Measurements from ENCODE around the gene BMP7. TPM values are rescaled to one million over a fixed set of nuclear protein-coding genes. Genes with fewer than 3 reads are reported as not detected.

BMP7 gene
- total and polyA plus RNA-seq, 2 of the 8 experiments (the other 6 are each of a cell fraction or from before 2014, with no cell fraction given), result 9.2 to 14.7 TPM

GRCh38 chr20:57146155-57146554, 120.3 kb downstream of the BMP7 start:
- Histone ChIP-seq H3K36me3 (ENCODE audit: control insufficient read depth in 2 of 4, insufficient read depth in 4 of 4, low read length in 3 of 4) (no peaks in the 10 kb centered on the region), H2BK120ac (replicated peaks; ENCODE audit: low read depth, low read length) (no peak overlapping the region), H3K9ac (replicated peaks in 1 of 4; ENCODE audit: extremely low read depth in 1 of 4, low read depth in 3 of 4, low read length in 3 of 4) (no peak overlapping the region), H3K4me1 (replicated peaks in 1 of 4; ENCODE audit: control insufficient read depth in 3 of 4, insufficient read depth in 4 of 4, low read length in 3 of 4) (no peaks in the 10 kb centered on the region), H3K79me2 (ENCODE audit: control insufficient read depth in 1 of 2, insufficient read depth in 2 of 2, low read length in 2 of 2) (no peaks in the 10 kb centered on the region), H2BK15ac (ENCODE audit: low read length) (no peak overlapping the region), H3K4ac (replicated peaks; ENCODE audit: insufficient read length, low read depth, low read length) (no peak overlapping the region), H3K4me2 (ENCODE audit: insufficient read depth in 1 of 2, low read depth in 2 of 2, low read length in 2 of 2) (no peak overlapping the region), H3K27ac (ENCODE audit: low read depth, low read length) (no peak overlapping the region), H3K4me3 (ENCODE audit: extremely low read depth in 1 of 4, insufficient read depth in 2 of 4, low read depth in 3 of 4, low read length in 4 of 4) (no peak overlapping the region), H3K23me2 (ENCODE audit: low read depth, low read length) (peaks cover 2% of the 10 kb centered on the region; the same call in 1 of the 2 replicates), H3K18ac (ENCODE audit: extremely low read depth, low read length) (no peak overlapping the region), H2BK20ac (ENCODE audit: low read length) (no peak overlapping the region), H3K27me3 (replicated peaks in 1 of 4; ENCODE audit: control insufficient read depth in 3 of 4, extremely low read depth in 1 of 4, insufficient read depth in 3 of 4, low read length in 3 of 4) (peaks cover 0 to 2% (median 0%) of the 10 kb centered on the region in 4 experiments; a peak in 1 of 7 replicates), H3K56ac (replicated peaks; ENCODE audit: insufficient read length, low read depth, low read length) (no peak overlapping the region), H3K9me3 (ENCODE audit: insufficient read depth in 2 of 2, low read depth in 1 of 2, low read length in 1 of 2) (no peaks in the 10 kb centered on the region), H4K8ac (ENCODE audit: extremely low read depth, insufficient read depth, low read length) (no peak overlapping the region), H4K91ac (replicated peaks; ENCODE audit: insufficient read length, low read length) (no peak overlapping the region), H3K23ac (ENCODE audit: insufficient read length) (no peak overlapping the region), H2BK5ac (ENCODE audit: low read depth, low read length) (no peak overlapping the region), H4K20me1 (replicated peaks in 1 of 2; ENCODE audit: control insufficient read depth in 1 of 2, insufficient read depth in 2 of 2, low read length in 2 of 2) (no peaks in the 10 kb centered on the region), H2BK12ac (ENCODE audit: low read depth, low read length) (no peak overlapping the region), H3K14ac (ENCODE audit: insufficient read length) (no peak overlapping the region), H2AK5ac (ENCODE audit: low read depth, low read length) (no peak overlapping the region), H3K79me1 (ENCODE audit: low read depth, low read length) (no peaks in the 10 kb centered on the region), H2AFZ (ENCODE audit: low read length) (no peak overlapping the region), H4K5ac (ENCODE audit: insufficient read length, low read depth, low read length) (no peak overlapping the region)
- DNase-seq (ENCODE audit: low read depth in 1 of 2, low spot score in 2 of 2), result no peak
- 93 to 100% methylated on average over 1 to 2 of the region's 2 CpGs for WGBS, 2 experiments (ENCODE audit: extremely low coverage in 1 of 2, insufficient coverage in 1 of 2, insufficient read length in 1 of 2, insufficient replicate concordance in 2 of 2, low coverage in 1 of 2, low lambda C conversion rate in 2 of 2, missing lambda C conversion rate in 1 of 2)
- ChIA-PET CTCF (ENCODE audit: partially characterized antibody) (interaction anchor here (0.6 to 2.1 kb wide), 4 partner anchors 11 to 452 kb away, joined by 3 to 8 read pairs (median 4); no protein-coding TSS in a partner anchor), POLR2A (ENCODE audit: partially characterized antibody) (no interaction called here)
- FAIRE-seq, result no peak
- TF ChIP-seq GTF2F1 (IDR thresholded peaks at IDR 0.05; ENCODE audit: borderline replicate concordance, low read depth, low read length) (no peak), NRF1 (IDR thresholded peaks at IDR 0.05; ENCODE audit: low read depth, low read length) (no peak), CHD1 (IDR thresholded peaks at IDR 0.05; ENCODE audit: low read depth, low read length) (no peak), BCL11A (IDR thresholded peaks at IDR 0.05; ENCODE audit: low read depth in 2 of 2, low read length in 2 of 2) (no peak), TCF12 (IDR thresholded peaks at IDR 0.05; ENCODE audit: low read depth, low read length) (no peak), KDM4A (IDR thresholded peaks at IDR 0.05; ENCODE audit: low read depth, low read length, severe bottlenecking) (no peak), EZH2 (IDR thresholded peaks at IDR 0.05; ENCODE audit: low read depth, low read length, severe bottlenecking) (no peak), HDAC6 (IDR thresholded peaks at IDR 0.05; ENCODE audit: low read depth, low read length) (no peak), SIX5 (IDR thresholded peaks at IDR 0.05; ENCODE audit: low read depth, low read length) (no peak), SP2 (IDR thresholded peaks at IDR 0.05; ENCODE audit: low read length) (no peak), ASH2L (IDR thresholded peaks at IDR 0.05; ENCODE audit: low read length) (no peak), CBX8 (IDR thresholded peaks at IDR 0.05; ENCODE audit: borderline replicate concordance, low read depth, low read length) (no peak), CTBP2 (IDR thresholded peaks at IDR 0.05; ENCODE audit: borderline replicate concordance, insufficient read depth, insufficient read length, low read length) (no peak), BACH1 (IDR thresholded peaks at IDR 0.05; ENCODE audit: low read length) (no peak), EP300 (IDR thresholded peaks at IDR 0.05; ENCODE audit: borderline replicate concordance in 1 of 2, low read depth in 2 of 2, low read length in 2 of 2) (no peak)

Measured in H1 (cell line).